Liver (tissue), 9 donors: ENCODE measurements around the gene NUDT21. TPM values are rescaled to one million over a fixed set of nuclear protein-coding genes. Genes with fewer than 3 reads are reported as not detected.

ENCODE experiments used
- DNase-seq: peaks from one replicate; pipeline ENCODE4 v3.0.0-alpha.2; 2017; ENCODE audit warnings: low spot score
- H3K27ac ChIP-seq, 2 donors: one replicate each; pipeline ENCODE4 v1.7.0; 2013; ENCODE audit warnings: inconsistent platforms in 2 of 2, low read length in 2 of 2, control low read depth in 1 of 2, low read depth in 1 of 2, mild to moderate bottlenecking in 1 of 2
- H3K27me3 ChIP-seq, 4 donors: one replicate each; pipeline versions ENCODE4 v1.6.1 to v1.7.0; 2013; ENCODE audit warnings: low read length in 3 of 4, inconsistent platforms in 1 of 4, mild to moderate bottlenecking in 1 of 4, moderate library complexity in 1 of 4; ENCODE audit not compliant: control insufficient read depth in 4 of 4, insufficient read depth in 4 of 4
- H3K36me3 ChIP-seq, 4 donors: one replicate each; pipeline versions ENCODE4 v1.6.1 to v1.7.0; 2013; ENCODE audit warnings: low read length in 3 of 4, mild to moderate bottlenecking in 3 of 4, low read depth in 1 of 4, moderate library complexity in 1 of 4; ENCODE audit not compliant: control insufficient read depth in 4 of 4, insufficient read depth in 3 of 4
- H3K4me1 ChIP-seq, 4 donors: one replicate each; pipeline versions ENCODE4 v1.6.1 to v1.7.0; 2013; ENCODE audit warnings: low read length in 3 of 4, mild to moderate bottlenecking in 3 of 4, moderate library complexity in 1 of 4; ENCODE audit not compliant: control insufficient read depth in 4 of 4, insufficient read depth in 4 of 4
- H3K4me3 ChIP-seq, 3 donors: one replicate each; pipeline versions ENCODE4 v1.6.1 to v1.7.0; 2013; ENCODE audit warnings: low read length in 3 of 3, control low read depth in 1 of 3, low read depth in 1 of 3, mild to moderate bottlenecking in 1 of 3
- H3K9ac ChIP-seq, 2 donors: one replicate each; pipeline ENCODE4 v1.7.0; 2013; ENCODE audit warnings: low read length in 2 of 2, mild to moderate bottlenecking in 2 of 2, moderate library complexity in 2 of 2, control low read depth in 1 of 2, low read depth in 1 of 2
- H3K9me3 ChIP-seq, 4 donors: one replicate each; pipeline versions ENCODE4 v1.6.1 to v1.7.0; 2013; ENCODE audit warnings: low read length in 3 of 4; ENCODE audit not compliant: control insufficient read depth in 4 of 4
- EGR1 ChIP-seq, 2 donors: IDR thresholded peaks; 2 replicates each; pipeline ENCODE4 v1.6.1; 2016 to 2018; ENCODE audit warnings: antibody characterized with exemption in 2 of 2, low read depth in 2 of 2
- FOXA1 ChIP-seq: IDR thresholded peaks from 2 replicates; pipeline ENCODE4 v1.6.1; 2016; ENCODE audit warnings: antibody characterized with exemption
- FOXA2 ChIP-seq: IDR thresholded peaks from 2 replicates; pipeline ENCODE4 v1.6.1; 2016; ENCODE audit warnings: antibody characterized with exemption
- GABPA ChIP-seq, 2 donors: IDR thresholded peaks in 1 of 2; conservative IDR thresholded peaks in 1 of 2; 2 replicates each; pipeline ENCODE4 v1.6.1; 2016; ENCODE audit warnings: antibody characterized with exemption in 2 of 2, mild to moderate bottlenecking in 1 of 2, moderate library complexity in 1 of 2
- HNF4A ChIP-seq, 2 donors: conservative IDR thresholded peaks; 2 replicates each; pipeline ENCODE4 v1.6.1; 2016; ENCODE audit warnings: antibody characterized with exemption in 2 of 2, mild to moderate bottlenecking in 2 of 2
- HNF4G ChIP-seq: IDR thresholded peaks from 2 replicates; pipeline ENCODE4 v1.6.1; 2016; ENCODE audit warnings: antibody characterized with exemption
- JUND ChIP-seq, 2 donors: IDR thresholded peaks; 2 replicates each; pipeline ENCODE4 v1.6.1; 2016; ENCODE audit warnings: antibody characterized with exemption in 2 of 2
- NR2F2 ChIP-seq: IDR thresholded peaks from 2 replicates; pipeline ENCODE4 v1.6.1; 2016; ENCODE audit warnings: antibody characterized with exemption
- RAD21 ChIP-seq, 2 donors: IDR thresholded peaks; 2 replicates each; pipeline ENCODE4 v1.6.1; 2016; ENCODE audit warnings: antibody characterized with exemption in 2 of 2, mild to moderate bottlenecking in 2 of 2
- RXRA ChIP-seq, 2 donors: IDR thresholded peaks; 2 replicates each; pipeline ENCODE4 v1.6.1; 2017 to 2018; ENCODE audit warnings: antibody characterized with exemption in 2 of 2, mild to moderate bottlenecking in 1 of 2
- SP1 ChIP-seq: IDR thresholded peaks from 2 replicates; pipeline ENCODE4 v1.6.1; 2018; ENCODE audit warnings: antibody characterized with exemption, mild to moderate bottlenecking
- TAF1 ChIP-seq: conservative IDR thresholded peaks from 2 replicates; pipeline ENCODE4 v1.6.1; 2016; ENCODE audit warnings: antibody characterized with exemption, mild to moderate bottlenecking
- YY1 ChIP-seq: IDR thresholded peaks from 2 replicates; pipeline ENCODE4 v1.6.1; 2016; ENCODE audit warnings: antibody characterized with exemption, mild to moderate bottlenecking
- WGBS: extraction: QIAGEN DNeasy Blood & Tissue Kit; methylation state at CpG from one replicate; pipeline ENCODE4 v1.1.7; 2013; 5-methylcytosine and 5-hydroxymethylcytosine counted together
- polyA plus RNA-seq, 2 donors: library from polyadenylated mRNA; stranded (reverse) in 1 of 2; unstranded in 1 of 2; fragments of 200-250 nt in 1 of 2; fragments of >200 nt in 1 of 2; fragmentation: Nextera tagmentation in 1 of 2; extraction: Ambion mirVana in 1 of 2; gene quantifications; one replicate each; pipeline versions ENCODE4 v1.2.1 to v1.2.3, GENCODE V29; 2013 to 2015
- total RNA-seq, 2 donors: library from RNA; depleted of rRNA; stranded (reverse); fragments of >200 nt; gene quantifications; one replicate each; pipeline ENCODE4 v1.2.3, GENCODE V29; 2014
- TF ChIP-seq, protein P1 (sequence below): IDR thresholded peaks from 2 replicates; pipeline ENCODE4 v1.6.1; 2016; ENCODE audit warnings: antibody characterized with exemption
- TF ChIP-seq, protein P2 (sequence below): IDR thresholded peaks from 2 replicates; pipeline ENCODE4 v1.6.1; 2016; ENCODE audit warnings: antibody characterized with exemption
- TF ChIP-seq, protein P3 (sequence below): IDR thresholded peaks from 2 replicates; pipeline ENCODE4 v1.6.1; 2016; ENCODE audit warnings: antibody characterized with exemption
- TF ChIP-seq, protein P4 (sequence below): fragments of 150-350 bp; IDR thresholded peaks from 2 replicates; pipeline ENCODE4 v1.5.1; 2017; ENCODE audit warnings: improper control_type of control experiment, low read depth, low read length; ENCODE audit not compliant: missing input control
- TF ChIP-seq, protein P5 (sequence below): IDR thresholded peaks from 2 replicates; pipeline ENCODE4 v1.6.1; 2016; ENCODE audit warnings: antibody characterized with exemption, mild to moderate bottlenecking
- donor health status: healthy.
- donor health status: healthy.
- donor health status: healthy.
- donor health status: healthy.
- donor health status: healthy.

Gene NUDT21
- total RNA-seq (10 to 100 TPM; 30.5 to 43.9 TPM), polyA plus RNA-seq (10 to 100 TPM; 19.3 to 23.9 TPM)

DNA sequence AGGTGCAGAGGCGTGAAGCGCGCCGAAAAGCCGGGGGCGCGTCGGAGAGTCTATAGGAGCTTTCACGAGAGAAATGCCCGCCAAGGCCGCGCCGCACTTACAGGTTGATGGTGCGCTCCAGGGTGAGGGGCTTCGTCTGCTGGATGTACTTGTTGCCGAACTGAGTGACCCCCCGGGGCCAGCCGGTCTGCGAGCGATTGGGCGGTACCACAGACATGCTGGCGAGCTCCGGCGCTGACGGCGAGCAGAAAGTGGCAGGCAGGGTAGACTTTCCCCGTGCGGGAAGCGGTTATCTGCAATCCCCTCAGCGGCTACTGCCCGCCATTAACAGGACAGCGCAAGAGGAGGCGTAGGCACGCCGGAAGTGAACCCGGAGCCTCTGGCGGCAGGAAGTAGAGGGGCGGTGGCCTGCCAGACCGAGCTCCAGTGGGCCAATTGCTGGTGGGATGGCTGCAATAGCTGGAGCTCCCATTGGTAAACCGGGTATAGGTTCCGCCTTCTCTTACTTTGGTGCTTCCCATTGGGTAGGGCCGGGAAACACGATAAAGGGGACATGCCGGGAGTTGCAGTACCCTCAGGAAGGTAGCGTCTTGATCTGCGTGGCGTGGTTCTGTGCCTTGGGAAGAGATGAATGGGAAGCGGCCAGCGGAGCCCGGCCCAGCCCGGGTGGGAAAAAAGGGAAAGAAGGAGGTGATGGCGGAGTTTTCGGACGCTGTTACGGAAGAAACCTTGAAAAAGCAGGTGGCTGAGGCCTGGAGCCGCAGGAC lies at the start of gene NUDT21, which contains the start of gene OGFOD1:
Gene NUDT21, minus strand, starts transcription at position 347 of the 767 bp plus-strand sequence. Its CDS starts 130 bp downstream, at position 217.
Gene OGFOD1, plus strand, starts transcription at position 569 of the 767 bp plus-strand sequence. Its CDS starts 59 bp downstream, at position 628.
- peak within 1 kb of the TSS; percentile 64 to 90 for H3K27ac ChIP-seq
- DNase-seq = peak; percentile 87
- peaks cover 8 to 25% (median 17%) of the 10 kb centered on the region in 4 donors for H3K36me3 ChIP-seq
- no peak for TF ChIP-seq FOXA1
- TF ChIP-seq NR2F2 = peak; percentile 27
- TF ChIP-seq RXRA (IDR thresholded peaks at IDR 0.05) = peak in 1 of 2 donors; percentile 19
- TF ChIP-seq HNF4A (conservative IDR thresholded peaks at IDR 0.05) = no peak
- no peak for TF ChIP-seq JUND (IDR thresholded peaks at IDR 0.05)
- peak; percentile 95 to 99 for TF ChIP-seq GABPA (IDR thresholded peaks at IDR 0.05 in 1 of 2, conservative IDR thresholded peaks at IDR 0.05 in 1 of 2)
- TF ChIP-seq, protein P1, sequence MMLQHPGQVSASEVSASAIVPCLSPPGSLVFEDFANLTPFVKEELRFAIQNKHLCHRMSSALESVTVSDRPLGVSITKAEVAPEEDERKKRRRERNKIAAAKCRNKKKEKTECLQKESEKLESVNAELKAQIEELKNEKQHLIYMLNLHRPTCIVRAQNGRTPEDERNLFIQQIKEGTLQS = peak; percentile 53
- TF ChIP-seq, protein P2, sequence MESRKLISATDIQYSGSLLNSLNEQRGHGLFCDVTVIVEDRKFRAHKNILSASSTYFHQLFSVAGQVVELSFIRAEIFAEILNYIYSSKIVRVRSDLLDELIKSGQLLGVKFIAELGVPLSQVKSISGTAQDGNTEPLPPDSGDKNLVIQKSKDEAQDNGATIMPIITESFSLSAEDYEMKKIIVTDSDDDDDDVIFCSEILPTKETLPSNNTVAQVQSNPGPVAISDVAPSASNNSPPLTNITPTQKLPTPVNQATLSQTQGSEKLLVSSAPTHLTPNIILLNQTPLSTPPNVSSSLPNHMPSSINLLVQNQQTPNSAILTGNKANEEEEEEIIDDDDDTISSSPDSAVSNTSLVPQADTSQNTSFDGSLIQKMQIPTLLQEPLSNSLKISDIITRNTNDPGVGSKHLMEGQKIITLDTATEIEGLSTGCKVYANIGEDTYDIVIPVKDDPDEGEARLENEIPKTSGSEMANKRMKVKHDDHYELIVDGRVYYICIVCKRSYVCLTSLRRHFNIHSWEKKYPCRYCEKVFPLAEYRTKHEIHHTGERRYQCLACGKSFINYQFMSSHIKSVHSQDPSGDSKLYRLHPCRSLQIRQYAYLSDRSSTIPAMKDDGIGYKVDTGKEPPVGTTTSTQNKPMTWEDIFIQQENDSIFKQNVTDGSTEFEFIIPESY = peak; percentile 23
- peak; percentile 57 for TF ChIP-seq TAF1
- TF ChIP-seq, protein P3, sequence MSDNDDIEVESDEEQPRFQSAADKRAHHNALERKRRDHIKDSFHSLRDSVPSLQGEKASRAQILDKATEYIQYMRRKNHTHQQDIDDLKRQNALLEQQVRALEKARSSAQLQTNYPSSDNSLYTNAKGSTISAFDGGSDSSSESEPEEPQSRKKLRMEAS = peak; percentile 73
- TF ChIP-seq RAD21 (IDR thresholded peaks at IDR 0.05) = peak; percentile 25 to 39
- TF ChIP-seq EGR1 (IDR thresholded peaks at IDR 0.05; ENCODE audit: low read depth in 2 of 2) = peak in 1 of 2 donors; percentile 31
- TF ChIP-seq SP1 = peak; percentile 90
- TF ChIP-seq FOXA2 = no peak
- no peak for TF ChIP-seq HNF4G
- TF ChIP-seq, protein P4, sequence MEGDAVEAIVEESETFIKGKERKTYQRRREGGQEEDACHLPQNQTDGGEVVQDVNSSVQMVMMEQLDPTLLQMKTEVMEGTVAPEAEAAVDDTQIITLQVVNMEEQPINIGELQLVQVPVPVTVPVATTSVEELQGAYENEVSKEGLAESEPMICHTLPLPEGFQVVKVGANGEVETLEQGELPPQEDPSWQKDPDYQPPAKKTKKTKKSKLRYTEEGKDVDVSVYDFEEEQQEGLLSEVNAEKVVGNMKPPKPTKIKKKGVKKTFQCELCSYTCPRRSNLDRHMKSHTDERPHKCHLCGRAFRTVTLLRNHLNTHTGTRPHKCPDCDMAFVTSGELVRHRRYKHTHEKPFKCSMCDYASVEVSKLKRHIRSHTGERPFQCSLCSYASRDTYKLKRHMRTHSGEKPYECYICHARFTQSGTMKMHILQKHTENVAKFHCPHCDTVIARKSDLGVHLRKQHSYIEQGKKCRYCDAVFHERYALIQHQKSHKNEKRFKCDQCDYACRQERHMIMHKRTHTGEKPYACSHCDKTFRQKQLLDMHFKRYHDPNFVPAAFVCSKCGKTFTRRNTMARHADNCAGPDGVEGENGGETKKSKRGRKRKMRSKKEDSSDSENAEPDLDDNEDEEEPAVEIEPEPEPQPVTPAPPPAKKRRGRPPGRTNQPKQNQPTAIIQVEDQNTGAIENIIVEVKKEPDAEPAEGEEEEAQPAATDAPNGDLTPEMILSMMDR = no peak
- peak; percentile 98 for TF ChIP-seq YY1
- TF ChIP-seq, protein P5, sequence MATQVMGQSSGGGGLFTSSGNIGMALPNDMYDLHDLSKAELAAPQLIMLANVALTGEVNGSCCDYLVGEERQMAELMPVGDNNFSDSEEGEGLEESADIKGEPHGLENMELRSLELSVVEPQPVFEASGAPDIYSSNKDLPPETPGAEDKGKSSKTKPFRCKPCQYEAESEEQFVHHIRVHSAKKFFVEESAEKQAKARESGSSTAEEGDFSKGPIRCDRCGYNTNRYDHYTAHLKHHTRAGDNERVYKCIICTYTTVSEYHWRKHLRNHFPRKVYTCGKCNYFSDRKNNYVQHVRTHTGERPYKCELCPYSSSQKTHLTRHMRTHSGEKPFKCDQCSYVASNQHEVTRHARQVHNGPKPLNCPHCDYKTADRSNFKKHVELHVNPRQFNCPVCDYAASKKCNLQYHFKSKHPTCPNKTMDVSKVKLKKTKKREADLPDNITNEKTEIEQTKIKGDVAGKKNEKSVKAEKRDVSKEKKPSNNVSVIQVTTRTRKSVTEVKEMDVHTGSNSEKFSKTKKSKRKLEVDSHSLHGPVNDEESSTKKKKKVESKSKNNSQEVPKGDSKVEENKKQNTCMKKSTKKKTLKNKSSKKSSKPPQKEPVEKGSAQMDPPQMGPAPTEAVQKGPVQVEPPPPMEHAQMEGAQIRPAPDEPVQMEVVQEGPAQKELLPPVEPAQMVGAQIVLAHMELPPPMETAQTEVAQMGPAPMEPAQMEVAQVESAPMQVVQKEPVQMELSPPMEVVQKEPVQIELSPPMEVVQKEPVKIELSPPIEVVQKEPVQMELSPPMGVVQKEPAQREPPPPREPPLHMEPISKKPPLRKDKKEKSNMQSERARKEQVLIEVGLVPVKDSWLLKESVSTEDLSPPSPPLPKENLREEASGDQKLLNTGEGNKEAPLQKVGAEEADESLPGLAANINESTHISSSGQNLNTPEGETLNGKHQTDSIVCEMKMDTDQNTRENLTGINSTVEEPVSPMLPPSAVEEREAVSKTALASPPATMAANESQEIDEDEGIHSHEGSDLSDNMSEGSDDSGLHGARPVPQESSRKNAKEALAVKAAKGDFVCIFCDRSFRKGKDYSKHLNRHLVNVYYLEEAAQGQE = no peak
- WGBS = under 1% methylated on average over 56 of the region's 56 CpGs
- peaks cover 9 to 25% (median 22%) of the 10 kb centered on the region in 4 donors for H3K4me1 ChIP-seq
- H3K9me3 ChIP-seq = no peaks in the 10 kb centered on the region
- peak within 1 kb of the TSS; percentile 58 to 90 for H3K9ac ChIP-seq
- H3K27me3 ChIP-seq = no peaks in the 10 kb centered on the region
- peak within 1 kb of the TSS; percentile 79 to 99 (median 83) for H3K4me3 ChIP-seq
